HCT116 (cell line): ENCODE results near the gene PTGDS. TPM values are rescaled to one million over a fixed set of nuclear protein-coding genes. Genes with fewer than 3 reads are reported as not detected.

Experiments
- ATAC-seq: fragments of 200-7000 bp; cut with Tn5 transposase; 2 replicates; pipeline ENCODE4 v1.9.1; 2020; ENCODE audit warnings: mild to moderate bottlenecking, moderate library complexity
- BruUV-seq: library from RNA; stranded (reverse); fragments of 400-500 nt; replicated peaks from 2 replicates; lab custom pipeline; 2021; lab: Mats Ljungman, UMichigan
- CTCF ChIA-PET: fragments of 300-600 bp; sonication (Branson Sonifier 250); formaldehyde crosslinking; loops from one replicate; lab custom pipeline; 2021; ENCODE audit warnings: antibody characterized with exemption; lab: Charles Lee
- POLR2A ChIA-PET: fragments of 300-600, 350-600 bp; sonication (Branson Sonifier 250); formaldehyde crosslinking; loops from one replicate; lab custom pipeline; 2021; ENCODE audit warnings: antibody characterized with exemption; lab: Charles Lee
- RAD21 ChIA-PET, 2 experiments: fragments of 300-600 bp; sonication (Branson Sonifier 250); formaldehyde crosslinking; loops; one replicate each; lab custom pipeline; 2023; ENCODE audit warnings: low total read pairs in 2 of 2; ENCODE audit not compliant: uncharacterized antibody in 2 of 2, unreplicated experiment in 2 of 2, low non-redundant PET in 1 of 2; lab: Charles Lee
- DNase-seq: peaks from one replicate; pipeline ENCODE4 v3.0.0-alpha.2; 2010; ENCODE audit warnings: low read depth, low spot score
- H2AFZ ChIP-seq: fragments of 200-600 bp; shearing (Covaris generic), sonication (generic); 2 replicates; pipeline ENCODE4 v1.6.1; 2017; ENCODE audit warnings: low read depth, mixed run types, mixed read lengths, antibody characterized with exemption, low read length; ENCODE audit not compliant: poor library complexity, severe bottlenecking
- H3K27ac ChIP-seq: 2 replicates; pipeline ENCODE4 v1.5.1; 2012; ENCODE audit warnings: low read depth, low read length
- H3K27me3 ChIP-seq: fragments of 200-600 bp; sonication (generic); 2 replicates; pipeline ENCODE4 v1.6.1; 2016; ENCODE audit warnings: mixed run types, low read length, mixed read lengths; ENCODE audit not compliant: insufficient read depth
- H3K36me3 ChIP-seq, 2 experiments: fragments of 200-500 bp in 1 of 2; fragments of 200-600 bp in 1 of 2; sonication (Bioruptor generic) in 1 of 2; sonication (generic) in 1 of 2; 2 replicates each; pipeline versions ENCODE4 v1.5.1 to v1.6.1; 2014 to 2016; ENCODE audit warnings: low read length in 2 of 2, inconsistent platforms in 1 of 2, mixed read lengths in 1 of 2, mixed run types in 1 of 2; ENCODE audit not compliant: insufficient read depth in 2 of 2, control insufficient read depth in 1 of 2
- H3K4me1 ChIP-seq, 2 experiments: fragments of 200-600 bp in 1 of 2; sonication (generic) in 1 of 2; 2 replicates each; pipeline versions ENCODE4 v1.5.1 to v1.6.1; 2012 to 2017; ENCODE audit warnings: low read length in 2 of 2, inconsistent platforms in 1 of 2, mild to moderate bottlenecking in 1 of 2, mixed read lengths in 1 of 2, mixed run types in 1 of 2, moderate library complexity in 1 of 2; ENCODE audit not compliant: insufficient read depth in 2 of 2, control insufficient read depth in 1 of 2
- H3K4me2 ChIP-seq: fragments of 200-600 bp; sonication (generic); 2 replicates; pipeline ENCODE4 v1.6.1; 2017; ENCODE audit warnings: mixed run types, low read length, mixed read lengths
- H3K4me3 ChIP-seq, 2 experiments: fragments of 200-600 bp in 1 of 2; sonication (generic) in 1 of 2; replicated peaks in 1 of 2; 2 replicates each; pipeline ENCODE4 v1.5.1; 2011 to 2016; ENCODE audit warnings: low read length in 2 of 2, control low read depth in 1 of 2, low read depth in 1 of 2, mild to moderate bottlenecking in 1 of 2, mixed read lengths in 1 of 2, mixed run types in 1 of 2
- H3K79me2 ChIP-seq: fragments of 200-600 bp; sonication (generic); 2 replicates; pipeline ENCODE4 v1.6.1; 2017; ENCODE audit warnings: mild to moderate bottlenecking, mixed run types, low read length, moderate library complexity, mixed read lengths; ENCODE audit not compliant: insufficient read depth
- H3K9ac ChIP-seq: fragments of 200-600 bp; sonication (generic); 2 replicates; pipeline ENCODE4 v1.6.1; 2016; ENCODE audit warnings: low read length, mixed read lengths
- H3K9me2 ChIP-seq: fragments of 200-600 bp; sonication (generic), shearing (Covaris generic); 2 replicates; pipeline ENCODE4 v1.6.1; 2017; ENCODE audit warnings: mixed run types, mild to moderate bottlenecking, moderate library complexity; ENCODE audit not compliant: insufficient read depth
- H3K9me3 ChIP-seq, 2 experiments: fragments of 200-500 bp in 1 of 2; fragments of 200-600 bp in 1 of 2; sonication (Bioruptor generic) in 1 of 2; sonication (generic) in 1 of 2; 2 replicates each; pipeline ENCODE4 v1.6.1; 2014 to 2017; ENCODE audit warnings: low read length in 2 of 2, mixed read lengths in 2 of 2, inconsistent platforms in 1 of 2, low read depth in 1 of 2, mild to moderate bottlenecking in 1 of 2, mixed run types in 1 of 2, moderate library complexity in 1 of 2; ENCODE audit not compliant: control insufficient read depth in 1 of 2, insufficient read depth in 1 of 2
- H4K20me1 ChIP-seq: fragments of 200-600 bp; sonication (generic), shearing (Covaris generic); 2 replicates; pipeline ENCODE4 v1.6.1; 2017; ENCODE audit warnings: mixed run types, mild to moderate bottlenecking, moderate library complexity; ENCODE audit not compliant: insufficient read depth
- CBX3 ChIP-seq: IDR thresholded peaks from 2 replicates; pipeline ENCODE4 v1.6.1; 2012; ENCODE audit warnings: low read depth
- CEBPB ChIP-seq: IDR thresholded peaks from 2 replicates; pipeline ENCODE4 v1.6.1; 2012; ENCODE audit warnings: low read depth
- EGR1 ChIP-seq: IDR thresholded peaks from 2 replicates; pipeline ENCODE4 v1.6.1; 2012; ENCODE audit warnings: low read depth
- EZH2phosphoT487 ChIP-seq: fragments of 200-600 bp; IDR thresholded peaks from 2 replicates; pipeline ENCODE4 v1.6.1; 2018; ENCODE audit warnings: antibody characterized with exemption, borderline replicate concordance
- FOSL1 ChIP-seq: IDR thresholded peaks from 2 replicates; pipeline ENCODE4 v1.6.1; 2012; ENCODE audit warnings: low read depth
- JUND ChIP-seq: IDR thresholded peaks from 2 replicates; pipeline ENCODE4 v1.6.1; 2012
- POLR2A ChIP-seq: IDR thresholded peaks from 2 replicates; pipeline ENCODE4 v1.7.0; 2011; ENCODE audit warnings: borderline replicate concordance; ENCODE audit not compliant: insufficient read depth, insufficient read length; ENCODE audit errors: extremely low read depth
- POLR2AphosphoS5 ChIP-seq: IDR thresholded peaks from 2 replicates; pipeline ENCODE4 v1.6.1; 2011; ENCODE audit warnings: mild to moderate bottlenecking, low read depth, low read length, moderate library complexity
- RAD21 ChIP-seq: IDR thresholded peaks from 2 replicates; pipeline ENCODE4 v1.6.1; 2012; ENCODE audit warnings: low read depth, mild to moderate bottlenecking
- SIN3A ChIP-seq: IDR thresholded peaks from 2 replicates; pipeline ENCODE4 v1.6.1; 2012; ENCODE audit warnings: low read depth
- SP1 ChIP-seq: IDR thresholded peaks from 2 replicates; pipeline ENCODE4 v1.6.1; 2012; ENCODE audit warnings: low read depth
- TCF7L2 ChIP-seq: IDR thresholded peaks from 2 replicates; pipeline ENCODE4 v1.7.0; 2011; ENCODE audit warnings: borderline replicate concordance, inconsistent platforms; ENCODE audit not compliant: insufficient read depth, insufficient read length; ENCODE audit errors: extremely low read depth
- YY1 ChIP-seq: IDR thresholded peaks from 2 replicates; pipeline ENCODE4 v1.6.1; 2011; ENCODE audit warnings: low read length, low read depth, moderate library complexity, mild to moderate bottlenecking; ENCODE audit not compliant: insufficient replicate concordance; ENCODE audit errors: extremely low read depth
- ZFX ChIP-seq: fragments of 450-650 bp; IDR thresholded peaks from 2 replicates; pipeline ENCODE4 v1.6.1; 2017
- ZNF274 ChIP-seq: fragments of 200-500 bp; sonication (Bioruptor generic); IDR thresholded peaks from 2 replicates; pipeline ENCODE4 v1.6.1; 2014; ENCODE audit warnings: mild to moderate bottlenecking, low read depth, low read length, inconsistent platforms
- intact Hi-C: fragments of 100-400 bp; cut with micrococcal nuclease; formaldehyde crosslinking; loops from 2 replicates; pipeline ENCODE4 v1.10.0; 2022
- total RNA-seq: library from RNA; stranded (reverse); gene quantifications from one replicate; pipeline ENCODE4 v1.2.1, GENCODE V29; 2021; ENCODE audit not compliant: unreplicated experiment
- TF ChIP-seq, protein P1 (sequence below): IDR thresholded peaks from 2 replicates; pipeline ENCODE4 v1.6.1; 2012
- TF ChIP-seq, protein P2 (sequence below), 3 experiments: fragments of 200-600 bp in 1 of 3; sonication (generic) in 1 of 3; IDR thresholded peaks in 2 of 3; conservative IDR thresholded peaks in 1 of 3; 2 replicates each; pipeline ENCODE4 v1.5.1; 2012 to 2017; ENCODE audit warnings: low read depth in 2 of 3, low read length in 2 of 3, antibody characterized with exemption in 1 of 3, borderline replicate concordance in 1 of 3, control low read depth in 1 of 3, mild to moderate bottlenecking in 1 of 3, mixed read lengths in 1 of 3, mixed run types in 1 of 3, moderate library complexity in 1 of 3; ENCODE audit not compliant: insufficient read depth in 1 of 3
- TF ChIP-seq, protein P3 (sequence below): IDR thresholded peaks from 2 replicates; pipeline ENCODE4 v1.6.1; 2012; ENCODE audit warnings: low read depth
- TF ChIP-seq, protein P4 (sequence below): IDR thresholded peaks from 2 replicates; pipeline ENCODE4 v1.6.1; 2012

The PTGDS gene
- total RNA-seq, 1 experiment from 2014 or later: 3.1 TPM

DNA sequence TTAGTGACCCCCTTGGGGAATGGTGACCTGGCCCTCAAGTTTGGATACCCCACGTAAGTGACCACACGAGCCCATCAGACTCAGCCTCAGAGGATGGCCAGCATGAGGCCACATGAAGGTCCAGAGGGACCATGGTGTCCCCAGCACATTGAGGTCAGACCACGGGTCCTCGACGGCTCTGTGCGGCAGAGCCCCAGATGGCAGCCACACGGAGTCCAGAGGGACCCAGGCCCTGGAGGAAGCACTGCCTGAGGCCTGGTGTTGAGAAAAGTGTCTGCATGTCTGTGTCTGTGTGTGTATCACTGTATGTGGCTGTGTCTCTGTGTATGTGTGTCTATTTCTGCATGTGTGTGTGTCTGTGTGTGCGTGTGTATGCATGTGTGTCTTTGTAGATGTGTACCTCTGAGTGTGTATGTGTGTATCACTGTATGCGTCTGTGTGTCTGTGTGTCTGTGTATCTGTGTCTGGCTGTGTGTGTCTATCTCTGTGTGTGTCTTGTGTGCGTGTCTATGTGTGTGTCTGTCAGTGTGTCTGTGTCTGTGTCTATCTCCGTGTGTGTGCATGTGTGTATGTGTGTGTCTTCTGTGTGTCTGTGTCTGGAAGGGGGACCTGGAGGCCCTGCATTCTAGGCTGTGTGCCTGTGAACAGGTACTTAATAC, 6.5 kb downstream of the PTGDS start:
- Histone ChIP-seq H3K9me3 (no peaks in the 10 kb centered on the region), H2AFZ (no peak overlapping the region), H4K20me1 (no peaks in the 10 kb centered on the region), H3K27ac (no peak overlapping the region), H3K9me2 (no peaks in the 10 kb centered on the region), H3K4me1 (peaks cover 0 to 5% of the 10 kb centered on the region in 2 experiments; a peak in 1 of 4 replicates), H3K4me2 (no peak overlapping the region), H3K9ac (no peak overlapping the region), H3K79me2 (no peaks in the 10 kb centered on the region), H3K4me3 (no peak overlapping the region), H3K36me3 (no peaks in the 10 kb centered on the region)
- ChIA-PET POLR2A (no interaction called here), RAD21 (no interaction called here), CTCF (no interaction called here)
- intact Hi-C loops: no loop called here
- no peak for ATAC-seq
- DNase-seq: no peak
- no TSS peak for BruUV-seq
- TF ChIP-seq TCF7L2 (no peak), ZFX (no peak), CBX3 (no peak), FOSL1 (no peak), EZH2phosphoT487 (no peak), JUND (no peak), POLR2A (no peak), POLR2AphosphoS5 (no peak), RAD21 (no peak), ZNF274 (no peak), CEBPB (no peak), SP1 (no peak), EGR1 (no peak), SIN3A (no peak), YY1 (no peak)
- TF ChIP-seq, protein P1, sequence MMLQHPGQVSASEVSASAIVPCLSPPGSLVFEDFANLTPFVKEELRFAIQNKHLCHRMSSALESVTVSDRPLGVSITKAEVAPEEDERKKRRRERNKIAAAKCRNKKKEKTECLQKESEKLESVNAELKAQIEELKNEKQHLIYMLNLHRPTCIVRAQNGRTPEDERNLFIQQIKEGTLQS: no peak
- TF ChIP-seq, protein P2, sequence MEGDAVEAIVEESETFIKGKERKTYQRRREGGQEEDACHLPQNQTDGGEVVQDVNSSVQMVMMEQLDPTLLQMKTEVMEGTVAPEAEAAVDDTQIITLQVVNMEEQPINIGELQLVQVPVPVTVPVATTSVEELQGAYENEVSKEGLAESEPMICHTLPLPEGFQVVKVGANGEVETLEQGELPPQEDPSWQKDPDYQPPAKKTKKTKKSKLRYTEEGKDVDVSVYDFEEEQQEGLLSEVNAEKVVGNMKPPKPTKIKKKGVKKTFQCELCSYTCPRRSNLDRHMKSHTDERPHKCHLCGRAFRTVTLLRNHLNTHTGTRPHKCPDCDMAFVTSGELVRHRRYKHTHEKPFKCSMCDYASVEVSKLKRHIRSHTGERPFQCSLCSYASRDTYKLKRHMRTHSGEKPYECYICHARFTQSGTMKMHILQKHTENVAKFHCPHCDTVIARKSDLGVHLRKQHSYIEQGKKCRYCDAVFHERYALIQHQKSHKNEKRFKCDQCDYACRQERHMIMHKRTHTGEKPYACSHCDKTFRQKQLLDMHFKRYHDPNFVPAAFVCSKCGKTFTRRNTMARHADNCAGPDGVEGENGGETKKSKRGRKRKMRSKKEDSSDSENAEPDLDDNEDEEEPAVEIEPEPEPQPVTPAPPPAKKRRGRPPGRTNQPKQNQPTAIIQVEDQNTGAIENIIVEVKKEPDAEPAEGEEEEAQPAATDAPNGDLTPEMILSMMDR (IDR thresholded peaks at IDR 0.05 in 2 of 3, conservative IDR thresholded peaks at IDR 0.05 in 1 of 3; ENCODE audit: borderline replicate concordance in 1 of 3, insufficient read depth in 1 of 3, low read depth in 2 of 3, low read length in 2 of 3): no peak
- TF ChIP-seq, protein P3, sequence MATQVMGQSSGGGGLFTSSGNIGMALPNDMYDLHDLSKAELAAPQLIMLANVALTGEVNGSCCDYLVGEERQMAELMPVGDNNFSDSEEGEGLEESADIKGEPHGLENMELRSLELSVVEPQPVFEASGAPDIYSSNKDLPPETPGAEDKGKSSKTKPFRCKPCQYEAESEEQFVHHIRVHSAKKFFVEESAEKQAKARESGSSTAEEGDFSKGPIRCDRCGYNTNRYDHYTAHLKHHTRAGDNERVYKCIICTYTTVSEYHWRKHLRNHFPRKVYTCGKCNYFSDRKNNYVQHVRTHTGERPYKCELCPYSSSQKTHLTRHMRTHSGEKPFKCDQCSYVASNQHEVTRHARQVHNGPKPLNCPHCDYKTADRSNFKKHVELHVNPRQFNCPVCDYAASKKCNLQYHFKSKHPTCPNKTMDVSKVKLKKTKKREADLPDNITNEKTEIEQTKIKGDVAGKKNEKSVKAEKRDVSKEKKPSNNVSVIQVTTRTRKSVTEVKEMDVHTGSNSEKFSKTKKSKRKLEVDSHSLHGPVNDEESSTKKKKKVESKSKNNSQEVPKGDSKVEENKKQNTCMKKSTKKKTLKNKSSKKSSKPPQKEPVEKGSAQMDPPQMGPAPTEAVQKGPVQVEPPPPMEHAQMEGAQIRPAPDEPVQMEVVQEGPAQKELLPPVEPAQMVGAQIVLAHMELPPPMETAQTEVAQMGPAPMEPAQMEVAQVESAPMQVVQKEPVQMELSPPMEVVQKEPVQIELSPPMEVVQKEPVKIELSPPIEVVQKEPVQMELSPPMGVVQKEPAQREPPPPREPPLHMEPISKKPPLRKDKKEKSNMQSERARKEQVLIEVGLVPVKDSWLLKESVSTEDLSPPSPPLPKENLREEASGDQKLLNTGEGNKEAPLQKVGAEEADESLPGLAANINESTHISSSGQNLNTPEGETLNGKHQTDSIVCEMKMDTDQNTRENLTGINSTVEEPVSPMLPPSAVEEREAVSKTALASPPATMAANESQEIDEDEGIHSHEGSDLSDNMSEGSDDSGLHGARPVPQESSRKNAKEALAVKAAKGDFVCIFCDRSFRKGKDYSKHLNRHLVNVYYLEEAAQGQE: no peak
- TF ChIP-seq, protein P4, sequence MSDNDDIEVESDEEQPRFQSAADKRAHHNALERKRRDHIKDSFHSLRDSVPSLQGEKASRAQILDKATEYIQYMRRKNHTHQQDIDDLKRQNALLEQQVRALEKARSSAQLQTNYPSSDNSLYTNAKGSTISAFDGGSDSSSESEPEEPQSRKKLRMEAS: no peak
- TF ChIP-seq, all 23 proteins: peak for 0
- no peaks in the 10 kb centered on the region for H3K27me3 ChIP-seq
